Upper lobe of left lung (tissue), 6 donors: ENCODE data around the gene TRAPPC3. TPM values are rescaled to one million over a fixed set of nuclear protein-coding genes. Genes with fewer than 3 reads are reported as not detected.

Experiments used
- ATAC-seq, 2 donors: fragments of 200-7000 bp; cut with Tn5 transposase; one replicate each; pipeline ENCODE4 v1.9.1; 2022; ENCODE audit warnings: mild to moderate bottlenecking in 2 of 2, moderate library complexity in 2 of 2; ENCODE audit not compliant: low FRiP score in 2 of 2
- DNase-seq, 2 donors: peaks; one replicate each; pipeline ENCODE4 v3.0.0-alpha.2; 2019 to 2020
- H3K27ac ChIP-seq, 4 donors: fragments of 200-600 bp; sonication (generic); one replicate each; pipeline ENCODE4 v1.5.1; 2016 to 2019
- H3K27me3 ChIP-seq, 4 donors: fragments of 200-600 bp; sonication (generic); one replicate each; pipeline ENCODE4 v1.5.1; 2017 to 2019
- H3K36me3 ChIP-seq, 4 donors: fragments of 200-600 bp; sonication (generic); one replicate each; pipeline ENCODE4 v1.5.1; 2016 to 2019
- H3K4me1 ChIP-seq, 4 donors: fragments of 200-600 bp; sonication (generic); one replicate each; pipeline ENCODE4 v1.5.1; 2018 to 2019
- H3K4me3 ChIP-seq, 4 donors: fragments of 200-600 bp; sonication (generic); one replicate each; pipeline ENCODE4 v1.5.1; 2017 to 2019; ENCODE audit warnings: mild to moderate bottlenecking in 2 of 4, moderate library complexity in 1 of 4
- H3K9me3 ChIP-seq, 4 donors: fragments of 200-600 bp; sonication (generic); one replicate each; pipeline ENCODE4 v1.5.1; 2018 to 2019
- CTCF ChIP-seq, 6 experiments: fragments of 450-650 bp in 4 of 6; fragments of 200-600 bp in 2 of 6; sonication (generic) in 2 of 6; IDR thresholded peaks; one replicate each; pipeline ENCODE4 v1.5.1; 2016 to 2019; ENCODE audit warnings: antibody characterized with exemption in 6 of 6
- EP300 ChIP-seq, 4 donors: sonication (generic); formaldehyde crosslinking; IDR thresholded peaks; one replicate each; pipeline ENCODE4 v1.5.1; 2017; ENCODE audit warnings: antibody characterized with exemption in 4 of 4, control low read depth in 2 of 4
- POLR2A ChIP-seq, 4 donors: fragments of 450-650 bp; IDR thresholded peaks; one replicate each; pipeline ENCODE4 v1.5.1; 2016 to 2017; ENCODE audit warnings: antibody characterized with exemption in 4 of 4, mild to moderate bottlenecking in 2 of 4
- POLR2AphosphoS5 ChIP-seq, 2 donors: sonication (generic); formaldehyde crosslinking; IDR thresholded peaks; one replicate each; pipeline ENCODE4 v1.5.1; 2017; ENCODE audit warnings: antibody characterized with exemption in 2 of 2
- WGBS, 2 donors: methylation state at CpG; one replicate each; pipeline ENCODE4 v1.1.5; 2017 to 2018; 5-methylcytosine and 5-hydroxymethylcytosine counted together
- total RNA-seq, 6 donors: library from RNA; depleted of rRNA in 4 of 6; stranded (reverse); fragments of >200 nt in 4 of 6; gene quantifications; one replicate each; pipeline versions ENCODE4 v1.1.0 to v1.2.1, GENCODE V29; 2016 to 2021
- donor health status: DM: no; HTN: no; CAD: no; lungs with moderate emphysema.
- donor health status: DM: no; HTN: yes; CAD: no; lungs with severe emphysema.

The TRAPPC3 gene
- total RNA-seq, 6 donors from 2014 or later: 65.8 to 120 (median 75.5) TPM

- TF ChIP-seq EP300 (IDR thresholded peaks at IDR 0.05) (no peak), CTCF (IDR thresholded peaks at IDR 0.05) (no peak), POLR2AphosphoS5 (IDR thresholded peaks at IDR 0.05) (no peak)
- Histone ChIP-seq H3K9me3 (no peaks in the 10 kb centered on the region), H3K4me3 (no peak overlapping the region), H3K27ac (no peak overlapping the region), H3K36me3 (no peaks in the 10 kb centered on the region), H3K27me3 (no peaks in the 10 kb centered on the region), H3K4me1 (peaks cover 5 to 22% (median 12%) of the 10 kb centered on the region in 4 donors)
- DNase-seq (no peak), ATAC-seq (no peak)
- 71 to 80% methylated on average over 8 to 10 of the region's 10 CpGs for WGBS, 2 donors
Measured at GRCh38 chr1:36118447-36119204, 30.7 kb downstream of the TRAPPC3 start.

GRCh38 chr1:36116901-36117300 is 32.4 kb downstream of the TRAPPC3 start:
- Histone ChIP-seq H3K4me1 (peaks cover 5 to 20% (median 12%) of the 10 kb centered on the region in 4 donors), H3K27me3 (no peaks in the 10 kb centered on the region), H3K4me3 (no peak overlapping the region), H3K27ac (no peak overlapping the region), H3K9me3 (no peaks in the 10 kb centered on the region), H3K36me3 (no peaks in the 10 kb centered on the region)
- WGBS, 2 donors: 83 to 96% methylated on average over 3 to 5 of the region's 5 CpGs
- DNase-seq (no peak), ATAC-seq (no peak)
- TF ChIP-seq POLR2A (IDR thresholded peaks at IDR 0.05): no peak
- no peak for TF ChIP-seq EP300 (IDR thresholded peaks at IDR 0.05)

- no peak overlapping the region for H3K4me3 ChIP-seq
- no peaks in the 10 kb centered on the region for H3K27me3 ChIP-seq
- WGBS, 2 donors: 61 to 62% methylated on average over 5 of the region's 5 CpGs
- H3K9me3 ChIP-seq: no peaks in the 10 kb centered on the region
- no peak overlapping the region for H3K27ac ChIP-seq
- TF ChIP-seq POLR2AphosphoS5 (IDR thresholded peaks at IDR 0.05) (no peak), POLR2A (IDR thresholded peaks at IDR 0.05) (no peak), CTCF (IDR thresholded peaks at IDR 0.05) (no peak), EP300 (IDR thresholded peaks at IDR 0.05) (no peak)
- peak in 1 of 2 donors; percentile 76 for ATAC-seq
- H3K4me1 ChIP-seq: peaks cover 5 to 20% (median 12%) of the 10 kb centered on the region in 4 donors
- DNase-seq: no peak
- H3K36me3 ChIP-seq: no peaks in the 10 kb centered on the region
Measured at GRCh38 chr1:36115931-36116330, 33.4 kb downstream of the TRAPPC3 start.

- H3K9me3 ChIP-seq: no peaks in the 10 kb centered on the region
- TF ChIP-seq EP300 (IDR thresholded peaks at IDR 0.05) (no peak), POLR2A (IDR thresholded peaks at IDR 0.05) (no peak), POLR2AphosphoS5 (IDR thresholded peaks at IDR 0.05) (no peak), CTCF (IDR thresholded peaks at IDR 0.05) (no peak)
- H3K36me3 ChIP-seq: no peaks in the 10 kb centered on the region
- peaks cover 5 to 20% (median 12%) of the 10 kb centered on the region in 4 donors for H3K4me1 ChIP-seq
- ATAC-seq (peak in 1 of 2 donors; percentile 78), DNase-seq (peak in 1 of 2 donors; percentile 87)
- WGBS, 2 donors: 63 to 65% methylated on average over 6 to 18 of the region's 18 CpGs
- H3K27ac ChIP-seq: peak overlapping the region in 3 of 4 donors; percentile 30 to 49 (median 31)
- H3K27me3 ChIP-seq: no peaks in the 10 kb centered on the region
- H3K4me3 ChIP-seq: no peak overlapping the region
Measured at GRCh38 chr1:36115200-36115669, 34.1 kb downstream of the TRAPPC3 start.

- H3K27me3 ChIP-seq: no peaks in the 10 kb centered on the region
- DNase-seq (no peak), ATAC-seq (no peak)
- peaks cover 3 to 16% (median 9%) of the 10 kb centered on the region in 4 donors for H3K4me1 ChIP-seq
- no peak overlapping the region for H3K4me3 ChIP-seq
- 64 to 78% methylated on average over 5 of the region's 5 CpGs for WGBS, 2 donors
- no peaks in the 10 kb centered on the region for H3K9me3 ChIP-seq
- no peak overlapping the region for H3K27ac ChIP-seq
- no peak for TF ChIP-seq POLR2A (IDR thresholded peaks at IDR 0.05)
- no peak for TF ChIP-seq POLR2AphosphoS5 (IDR thresholded peaks at IDR 0.05)
- no peak for TF ChIP-seq CTCF (IDR thresholded peaks at IDR 0.05)
- no peak for TF ChIP-seq EP300 (IDR thresholded peaks at IDR 0.05)
- no peaks in the 10 kb centered on the region for H3K36me3 ChIP-seq
Measured at GRCh38 chr1:36114371-36114770, 34.9 kb downstream of the TRAPPC3 start.
